CD4-positive, alpha-beta T cell treated with Interleukin-21 for 1 hour (primary cell): ENCODE results near the gene IMP4.

Experiments
- DNase-seq: peaks from one replicate; pipeline ENCODE4 v3.0.0-alpha.2; 2020

The IMP4 gene

GRCh38 chr2:130358420-130359350 lies 16.0 kb downstream of the IMP4 start:
- DNase-seq, result no peak

GRCh38 chr2:130359466-130359865 lies 16.8 kb downstream of the IMP4 start:
- no peak for DNase-seq

- no peak for DNase-seq
Observed at GRCh38 chr2:130363479-130363878, 20.8 kb downstream of the IMP4 start.

GRCh38 chr2:130365075-130365474 lies 22.4 kb downstream of the IMP4 start:
- DNase-seq, result no peak

GRCh38 chr2:130365963-130366362 lies 23.3 kb downstream of the IMP4 start:
- no peak for DNase-seq

GRCh38 chr2:130366720-130367119 lies 24.0 kb downstream of the IMP4 start:
- DNase-seq, result no peak

GRCh38 chr2:130368786-130369185 lies 26.1 kb downstream of the IMP4 start:
- DNase-seq, result no peak

- DNase-seq, result no peak
Observed at GRCh38 chr2:130369311-130369964, 26.7 kb downstream of the IMP4 start.

GRCh38 chr2:130369965-130370341 lies 27.3 kb downstream of the IMP4 start:
- DNase-seq, result no peak

GRCh38 chr2:130370490-130370889 lies 27.8 kb downstream of the IMP4 start:
- DNase-seq, result peak; percentile 67

GRCh38 chr2:130371723-130372054 lies 29.0 kb downstream of the IMP4 start:
- no peak for DNase-seq

- peak; percentile 70 for DNase-seq
Observed at GRCh38 chr2:130372055-130372832, 29.5 kb downstream of the IMP4 start.

- no peak for DNase-seq
Observed at GRCh38 chr2:130372833-130373807, 30.4 kb downstream of the IMP4 start.

- DNase-seq, result no peak
Observed at GRCh38 chr2:130373808-130374365, 31.2 kb downstream of the IMP4 start.

- DNase-seq, result no peak
Observed at GRCh38 chr2:130374587-130375290, 32.0 kb downstream of the IMP4 start.

- no peak for DNase-seq
Observed at GRCh38 chr2:130375291-130376266, 32.9 kb downstream of the IMP4 start.

GRCh38 chr2:130376433-130377293 lies 34.0 kb downstream of the IMP4 start:
- no peak for DNase-seq

- no peak for DNase-seq
Observed at GRCh38 chr2:130377491-130377890, 34.8 kb downstream of the IMP4 start.
